Measurements from ENCODE around the gene TRIOBP.

GRCh38 chr22:37804881-37805809 is 108.3 kb downstream of the TRIOBP start:
- TF ChIP-seq REST (IDR thresholded peaks at IDR 0.05; ENCODE audit: insufficient read depth in 1 of 2, low read depth in 2 of 2, low read length in 2 of 2), result no peak
- peak; percentile 76; the same call in 1 of the 2 replicates for TF ChIP-seq TAF1 (IDR thresholded peaks at IDR 0.05; ENCODE audit: borderline replicate concordance, insufficient read depth, low read length)
- TF ChIP-seq POLR2AphosphoS5 (IDR thresholded peaks at IDR 0.05; ENCODE audit: low read depth, low read length), result peak; percentile 92
- TF ChIP-seq SIN3A (IDR thresholded peaks at IDR 0.05; ENCODE audit: borderline replicate concordance, insufficient read depth, low read length), result no peak
